H1 (cell line): ENCODE measurements around the gene C9. TPM values are rescaled to one million over a fixed set of nuclear protein-coding genes. Genes with fewer than 3 reads are reported as not detected.

ENCODE experiments used
- CTCF ChIA-PET: fragments of 300-600 bp; sonication (Branson Sonifier 250); formaldehyde crosslinking; loops from one replicate; lab custom pipeline; 2021; ENCODE audit not compliant: partially characterized antibody; lab: Charles Lee
- POLR2A ChIA-PET: fragments of 300-600 bp; sonication (Branson Sonifier 250); formaldehyde crosslinking; loops from one replicate; lab custom pipeline; 2021; ENCODE audit warnings: inconsistent platforms; ENCODE audit not compliant: partially characterized antibody; lab: Charles Lee
- DNase-seq, 2 experiments: peaks; one replicate each; pipeline versions ENCODE4 v3.0.0 to v3.0.0-alpha.2; 2010 to 2022; ENCODE audit warnings: low spot score in 2 of 2, low read depth in 1 of 2, mixed read lengths in 1 of 2
- FAIRE-seq: peaks from 2 replicates; lab custom pipeline; 2011; peaks lifted over from hg19 to GRCh38; lab: Jason Lieb, UNC
- H2AFZ ChIP-seq: 2 replicates; pipeline ENCODE4 v1.8.1; 2012; ENCODE audit warnings: low read length, inconsistent platforms
- H2AK5ac ChIP-seq: 2 replicates; pipeline ENCODE4 v1.6.1; 2013; ENCODE audit warnings: low read depth, low read length
- H2BK120ac ChIP-seq: replicated peaks from 2 replicates; pipeline ENCODE3; 2013; ENCODE audit warnings: low read depth, low read length, inconsistent platforms
- H2BK12ac ChIP-seq: 2 replicates; pipeline ENCODE4 v1.6.1; 2013; ENCODE audit warnings: low read depth, low read length
- H2BK15ac ChIP-seq: 2 replicates; pipeline ENCODE4 v1.6.1; 2013; ENCODE audit warnings: low read length
- H2BK20ac ChIP-seq: 2 replicates; pipeline ENCODE4 v1.6.1; 2013; ENCODE audit warnings: low read length
- H2BK5ac ChIP-seq: 2 replicates; pipeline ENCODE4 v1.6.1; 2013; ENCODE audit warnings: low read depth, low read length
- H3K14ac ChIP-seq: 2 replicates; pipeline ENCODE4 v1.6.1; 2013; ENCODE audit warnings: inconsistent platforms; ENCODE audit not compliant: insufficient read length
- H3K18ac ChIP-seq: 2 replicates; pipeline ENCODE4 v1.6.1; 2013; ENCODE audit warnings: low read length; ENCODE audit errors: extremely low read depth
- H3K23ac ChIP-seq: 2 replicates; pipeline ENCODE4 v1.6.1; 2013; ENCODE audit warnings: inconsistent platforms; ENCODE audit not compliant: insufficient read length
- H3K23me2 ChIP-seq: 2 replicates; pipeline ENCODE4 v1.6.1; 2013; ENCODE audit warnings: low read depth, low read length
- H3K27ac ChIP-seq: 2 replicates; pipeline ENCODE4 v1.6.1; 2011; ENCODE audit warnings: low read depth, low read length, inconsistent platforms
- H3K27me3 ChIP-seq, 4 experiments: replicated peaks in 1 of 4; 1 replicate in 1 of 4; 2 replicates in 3 of 4; pipeline versions ENCODE4 v1.6.1 to v1.8.1; 2011 to 2013; ENCODE audit warnings: low read length in 3 of 4, mild to moderate bottlenecking in 3 of 4, inconsistent platforms in 2 of 4, mixed read lengths in 2 of 4, moderate library complexity in 1 of 4; ENCODE audit not compliant: control insufficient read depth in 3 of 4, insufficient read depth in 3 of 4; ENCODE audit errors: extremely low read depth in 1 of 4
- H3K36me3 ChIP-seq, 4 experiments: 2 replicates each; pipeline versions ENCODE4 v1.6.1 to v1.8.1; 2011 to 2013; ENCODE audit warnings: mild to moderate bottlenecking in 4 of 4, low read length in 3 of 4, moderate library complexity in 2 of 4, control low read depth in 1 of 4, inconsistent platforms in 1 of 4; ENCODE audit not compliant: insufficient read depth in 4 of 4, control insufficient read depth in 2 of 4
- H3K4ac ChIP-seq: replicated peaks from 2 replicates; pipeline ENCODE3; 2013; ENCODE audit warnings: low read length, low read depth, mixed read lengths, inconsistent platforms; ENCODE audit not compliant: insufficient read length
- H3K4me1 ChIP-seq, 4 experiments: replicated peaks in 1 of 4; 1 replicate in 1 of 4; 2 replicates in 3 of 4; pipeline versions ENCODE4 v1.6.1 to v1.8.1; 2011 to 2013; ENCODE audit warnings: low read length in 3 of 4, inconsistent platforms in 2 of 4, mixed read lengths in 1 of 4; ENCODE audit not compliant: insufficient read depth in 4 of 4, control insufficient read depth in 3 of 4
- H3K4me2 ChIP-seq, 2 experiments: 2 replicates each; pipeline versions ENCODE4 v1.6.1 to v1.8.1; 2011 to 2013; ENCODE audit warnings: low read depth in 2 of 2, low read length in 2 of 2, control low read depth in 1 of 2, inconsistent platforms in 1 of 2, mild to moderate bottlenecking in 1 of 2; ENCODE audit not compliant: insufficient read depth in 1 of 2
- H3K4me3 ChIP-seq, 4 experiments: fragments of 200-600, 300-600 bp in 1 of 4; sonication (generic), shearing (Covaris generic), sonication (Bioruptor Twin) in 1 of 4; 2 replicates each; pipeline versions ENCODE4 v1.5.1 to v1.8.1; 2011 to 2016; ENCODE audit warnings: low read length in 4 of 4, low read depth in 3 of 4, control low read depth in 2 of 4, inconsistent platforms in 2 of 4, mild to moderate bottlenecking in 2 of 4, mixed read lengths in 1 of 4, moderate library complexity in 1 of 4; ENCODE audit not compliant: insufficient read depth in 2 of 4; ENCODE audit errors: extremely low read depth in 1 of 4
- H3K56ac ChIP-seq: replicated peaks from 2 replicates; pipeline ENCODE3; 2013; ENCODE audit warnings: low read depth, mild to moderate bottlenecking, mixed read lengths, low read length, inconsistent platforms; ENCODE audit not compliant: insufficient read length
- H3K79me1 ChIP-seq: 2 replicates; pipeline ENCODE4 v1.6.1; 2013; ENCODE audit warnings: low read depth, low read length, control low read depth
- H3K79me2 ChIP-seq, 2 experiments: 2 replicates each; pipeline versions ENCODE4 v1.6.1 to v1.8.1; 2012 to 2013; ENCODE audit warnings: low read length in 2 of 2, mild to moderate bottlenecking in 2 of 2, inconsistent platforms in 1 of 2; ENCODE audit not compliant: insufficient read depth in 2 of 2, control insufficient read depth in 1 of 2
- H3K9ac ChIP-seq, 4 experiments: replicated peaks in 1 of 4; 1 replicate in 1 of 4; 2 replicates in 3 of 4; pipeline versions ENCODE4 v1.6.1 to v1.8.1; 2011 to 2013; ENCODE audit warnings: low read depth in 3 of 4, low read length in 3 of 4, control low read depth in 2 of 4, mild to moderate bottlenecking in 2 of 4, moderate library complexity in 2 of 4, inconsistent platforms in 1 of 4; ENCODE audit errors: extremely low read depth in 1 of 4
- H3K9me3 ChIP-seq, 2 experiments: 2 replicates each; pipeline versions ENCODE4 v1.6.1 to v1.8.1; 2012 to 2013; ENCODE audit warnings: mild to moderate bottlenecking in 2 of 2, moderate library complexity in 2 of 2, control low read depth in 1 of 2, inconsistent platforms in 1 of 2, low read depth in 1 of 2, low read length in 1 of 2, mixed read lengths in 1 of 2; ENCODE audit not compliant: insufficient read depth in 2 of 2
- H4K20me1 ChIP-seq, 2 experiments: replicated peaks in 1 of 2; 2 replicates each; pipeline versions ENCODE3 to v1.8.1; 2011 to 2013; ENCODE audit warnings: inconsistent platforms in 2 of 2, low read length in 2 of 2, mild to moderate bottlenecking in 1 of 2; ENCODE audit not compliant: insufficient read depth in 2 of 2, control insufficient read depth in 1 of 2
- H4K5ac ChIP-seq: 2 replicates; pipeline ENCODE4 v1.6.1; 2013; ENCODE audit warnings: low read length, low read depth, mixed read lengths, inconsistent platforms; ENCODE audit not compliant: insufficient read length
- H4K8ac ChIP-seq: 2 replicates; pipeline ENCODE4 v1.8.0; 2013; ENCODE audit warnings: mild to moderate bottlenecking, moderate library complexity, low read length, inconsistent platforms; ENCODE audit not compliant: insufficient read depth; ENCODE audit errors: extremely low read depth
- H4K91ac ChIP-seq: replicated peaks from 2 replicates; pipeline ENCODE3; 2013; ENCODE audit warnings: low read length, mixed read lengths, inconsistent platforms; ENCODE audit not compliant: insufficient read length
- JUND ChIP-seq: IDR thresholded peaks from 2 replicates; pipeline ENCODE4 v1.6.1; 2011; ENCODE audit warnings: mild to moderate bottlenecking, improper control_type of control experiment, low read length
- PHF8 ChIP-seq: fragments of 200-600 bp; sonication (generic); conservative IDR thresholded peaks from 2 replicates; pipeline ENCODE4 v1.7.1; 2012; ENCODE audit warnings: low read depth, mild to moderate bottlenecking, inconsistent platforms, low read length, moderate library complexity
- RAD21 ChIP-seq, 2 experiments: IDR thresholded peaks in 1 of 2; conservative IDR thresholded peaks in 1 of 2; 2 replicates each; pipeline ENCODE4 v1.6.1; 2011; ENCODE audit warnings: low read depth in 2 of 2, low read length in 2 of 2, improper control_type of control experiment in 1 of 2, inconsistent platforms in 1 of 2, mild to moderate bottlenecking in 1 of 2, moderate library complexity in 1 of 2
- RFX5 ChIP-seq: IDR thresholded peaks from 2 replicates; pipeline ENCODE4 v1.6.1; 2011; ENCODE audit warnings: low read depth, low read length, improper control_type of control experiment, borderline replicate concordance
- SIN3A ChIP-seq, 2 experiments: IDR thresholded peaks in 1 of 2; conservative IDR thresholded peaks in 1 of 2; 2 replicates each; pipeline ENCODE4 v1.6.1; 2011 to 2012; ENCODE audit warnings: low read length in 2 of 2, improper control_type of control experiment in 1 of 2, low read depth in 1 of 2, mild to moderate bottlenecking in 1 of 2
- SP1 ChIP-seq: IDR thresholded peaks from 2 replicates; pipeline ENCODE4 v1.6.1; 2011; ENCODE audit warnings: low read depth, low read length
- SP2 ChIP-seq: IDR thresholded peaks from 2 replicates; pipeline ENCODE4 v1.6.1; 2012; ENCODE audit warnings: mild to moderate bottlenecking, low read length, inconsistent platforms
- SP4 ChIP-seq: IDR thresholded peaks from 2 replicates; pipeline ENCODE4 v1.6.1; 2012; ENCODE audit warnings: low read length, inconsistent platforms
- SRF ChIP-seq: IDR thresholded peaks from 2 replicates; pipeline ENCODE4 v1.6.1; 2011; ENCODE audit warnings: mild to moderate bottlenecking, low read depth, low read length, moderate library complexity
- WGBS, 2 experiments: shearing (Covaris generic) in 1 of 2; methylation state at CpG; one replicate each; pipeline versions ENCODE4 v1.1.6 to v1.1.7; 2013 to 2015; ENCODE audit warnings: low lambda C conversion rate in 2 of 2, mixed read lengths in 2 of 2, inconsistent platforms in 1 of 2, low coverage in 1 of 2, missing lambda C conversion rate in 1 of 2; ENCODE audit not compliant: insufficient replicate concordance in 2 of 2, insufficient coverage in 1 of 2, insufficient read length in 1 of 2; ENCODE audit errors: extremely low coverage in 1 of 2, missing lambda C conversion rate in 1 of 2; 5-methylcytosine and 5-hydroxymethylcytosine counted together
- polyA plus RNA-seq, 7 experiments: library from polyadenylated mRNA; depleted of rRNA in 3 of 7; stranded (reverse) in 5 of 7; unstranded in 2 of 7; fragments of >200 nt in 5 of 7; fragments of 200-250 nt in 2 of 7; gene quantifications; 1 replicate in 5 of 7; 2 replicates in 1 of 7; 4 replicates in 1 of 7; pipeline versions ENCODE4 v1.2.1 to v1.2.3, GENCODE V29; 2011 to 2013; ENCODE audit warnings: missing spikeins in 2 of 7, mixed read lengths in 2 of 7
- total RNA-seq: library from RNA; stranded (reverse); fragmentation: NEBNext Ultra II Directional; extraction: Animal tissue kit (Norgen Biotek cat#: 25700); gene quantifications from 2 replicates; pipeline ENCODE4 v1.2.1, GENCODE V29; 2021

C9 gene
- total and polyA plus RNA-seq, 2 of the 8 experiments (the other 6 are each of a cell fraction or from before 2014, with no cell fraction given), result not detected

DNA sequence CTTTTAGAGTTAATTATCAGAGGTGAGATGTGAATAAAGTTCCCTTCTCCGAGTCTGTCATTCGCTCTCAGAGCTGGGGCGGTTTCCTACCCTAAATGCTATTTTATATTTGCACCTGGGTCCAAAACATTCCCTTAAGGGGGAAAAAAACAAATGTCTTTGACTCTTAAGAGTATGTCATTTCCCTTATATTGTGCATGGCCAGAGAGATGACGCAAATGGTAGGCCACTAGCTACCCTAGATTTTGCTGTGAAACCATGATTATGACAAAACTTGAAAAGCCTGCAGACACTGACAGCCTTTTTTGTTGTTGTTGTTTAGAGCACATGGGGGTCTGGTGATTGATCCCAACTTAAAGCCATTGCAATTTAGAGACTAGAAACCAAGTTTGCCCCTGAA lies 47.7 kb upstream of the C9 start:
- no peak overlapping the region for H2BK12ac ChIP-seq
- H3K23me2 ChIP-seq, result no peaks in the 10 kb centered on the region
- H3K4ac ChIP-seq, result no peak overlapping the region
- no peak overlapping the region for H3K27ac ChIP-seq
- no peak overlapping the region for H3K9ac ChIP-seq
- TF ChIP-seq RAD21 (IDR thresholded peaks at IDR 0.05 in 1 of 2, conservative IDR thresholded peaks at IDR 0.05 in 1 of 2; ENCODE audit: low read depth in 2 of 2, low read length in 2 of 2), result no peak
- TF ChIP-seq SIN3A (conservative IDR thresholded peaks at IDR 0.05 in 1 of 2, IDR thresholded peaks at IDR 0.05 in 1 of 2; ENCODE audit: low read depth in 1 of 2, low read length in 2 of 2), result no peak
- no peak for TF ChIP-seq SP2
- TF ChIP-seq SP1, result no peak
- no peak for TF ChIP-seq RFX5
- no peak for TF ChIP-seq JUND
- no peak for TF ChIP-seq PHF8
- TF ChIP-seq SRF, result no peak
- TF ChIP-seq SP4, result no peak
- TF ChIP-seq, all 59 proteins: peak for 0
- no peaks in the 10 kb centered on the region for H3K36me3 ChIP-seq
- POLR2A ChIA-PET, result interaction anchor here (1.0 kb wide), 1 partner anchor 13 kb away, joined by 3 read pairs; the partner anchor contains the start of gene DAB2
- H4K20me1 ChIP-seq, result no peaks in the 10 kb centered on the region
- CTCF ChIA-PET, result interaction anchor here (1.2 to 3.8 kb wide), 2 partner anchors 13 to 136 kb away, joined by 3 to 15 read pairs; partner anchors contain the start of gene DAB2
- no peak overlapping the region for H2BK5ac ChIP-seq
- H4K8ac ChIP-seq, result no peak overlapping the region
- H2BK15ac ChIP-seq, result no peak overlapping the region
- no peak overlapping the region for H3K56ac ChIP-seq
- no peak for FAIRE-seq
- H4K91ac ChIP-seq, result no peak overlapping the region
- no peak overlapping the region for H3K4me3 ChIP-seq
- H3K18ac ChIP-seq, result no peak overlapping the region
- no peaks in the 10 kb centered on the region for H3K27me3 ChIP-seq
- no peaks in the 10 kb centered on the region for H3K79me1 ChIP-seq
- H3K23ac ChIP-seq, result no peak overlapping the region
- H3K14ac ChIP-seq, result no peak overlapping the region
- no peak overlapping the region for H2BK120ac ChIP-seq
- peaks cover 0 to 5% (median 2%) of the 10 kb centered on the region in 4 experiments; a peak in 2 of 7 replicates for H3K4me1 ChIP-seq
- H3K9me3 ChIP-seq, result no peaks in the 10 kb centered on the region
- H3K79me2 ChIP-seq, result no peaks in the 10 kb centered on the region
- H2AK5ac ChIP-seq, result no peak overlapping the region
- WGBS, 2 experiments, result 92% methylated on average over 4 of the region's 4 CpGs; no CpG with 5 or more reads in 1 of the 2 experiments
- H2AFZ ChIP-seq, result no peak overlapping the region
- DNase-seq, result no peak
- H3K4me2 ChIP-seq, result no peak overlapping the region
- no peak overlapping the region for H4K5ac ChIP-seq
- no peak overlapping the region for H2BK20ac ChIP-seq
